Measurements from ENCODE around the gene CAB39.
"Not testable (repeated sequence)": the region's sequence is repeated elsewhere in the genome, so short reads cannot be mapped to it uniquely, and the experiment has no call there.

CAB39 gene

GRCh38 chr2:230684270-230685168 is 28.1 kb upstream of the CAB39 start:
- DNase-seq (ENCODE audit: low spot score) = peak; percentile 63

DNA sequence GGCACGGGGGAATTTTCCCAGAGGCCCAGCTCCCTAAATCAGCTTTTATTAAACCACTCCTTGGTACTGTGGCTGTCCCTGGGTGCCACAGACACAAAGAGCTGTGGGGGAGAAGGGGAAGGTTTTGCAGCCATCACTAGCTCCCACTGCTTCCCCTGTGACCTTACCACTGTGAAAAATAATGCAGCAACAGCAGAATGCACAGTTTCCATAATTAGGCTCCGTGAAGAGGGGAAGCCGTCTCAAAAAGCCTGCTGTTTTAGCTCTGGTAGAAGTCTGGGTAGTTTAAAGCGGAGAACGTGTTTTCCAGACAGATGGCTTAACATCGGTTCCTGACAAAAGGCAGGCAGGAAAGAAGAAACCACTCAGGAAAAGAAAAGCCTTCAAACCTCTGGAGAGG is 27.5 kb upstream of the CAB39 start:
- DNase-seq (ENCODE audit: low spot score) = no peak

GRCh38 chr2:230687498-230687897 is 25.1 kb upstream of the CAB39 start:
- no peak for DNase-seq (ENCODE audit: low spot score)

DNA sequence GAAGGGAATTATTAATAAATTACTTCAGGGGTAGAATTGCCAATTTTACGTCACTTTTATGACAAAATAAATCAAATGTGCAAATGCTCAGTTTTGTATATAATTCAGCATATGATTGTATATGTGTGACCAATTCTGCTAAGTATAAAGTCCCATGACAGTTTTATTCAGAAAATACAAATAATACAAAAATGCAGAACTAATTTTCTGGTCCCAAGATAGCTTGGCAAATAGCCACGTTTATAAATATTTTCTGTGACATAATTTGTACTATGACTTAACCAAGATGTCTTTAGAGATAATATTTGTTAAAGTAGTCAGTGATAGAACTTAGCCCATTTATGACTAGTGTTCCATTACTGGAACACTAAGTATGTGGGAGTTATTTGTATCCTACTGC is 24.2 kb upstream of the CAB39 start:
- no peak for DNase-seq (ENCODE audit: low spot score)

DNA sequence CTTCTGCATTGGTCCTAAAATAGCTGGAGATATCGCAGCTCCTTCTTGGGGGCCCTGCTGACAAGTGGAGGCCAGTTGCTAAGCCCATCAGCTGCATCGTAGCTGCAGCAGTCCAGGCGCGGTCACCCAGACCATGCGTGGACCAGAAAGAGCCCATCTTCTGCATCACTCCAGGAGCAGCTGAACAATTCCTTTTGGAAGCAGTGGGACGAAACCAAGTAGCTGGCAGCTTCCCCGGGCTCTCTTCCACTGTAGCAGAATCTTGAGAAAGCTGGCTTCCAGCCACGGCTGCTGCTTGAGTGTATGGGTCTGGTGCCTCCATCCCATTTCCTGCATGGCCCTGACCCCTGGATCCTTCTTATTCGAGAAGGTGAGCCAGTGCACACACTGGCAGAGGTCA is 22.2 kb upstream of the CAB39 start:
- DNase-seq (ENCODE audit: low spot score) = no peak

- no peak for DNase-seq (ENCODE audit: low spot score)
These were observed 21.5 kb upstream of the CAB39 start for GRCh38 chr2:230691005-230691647.

DNA sequence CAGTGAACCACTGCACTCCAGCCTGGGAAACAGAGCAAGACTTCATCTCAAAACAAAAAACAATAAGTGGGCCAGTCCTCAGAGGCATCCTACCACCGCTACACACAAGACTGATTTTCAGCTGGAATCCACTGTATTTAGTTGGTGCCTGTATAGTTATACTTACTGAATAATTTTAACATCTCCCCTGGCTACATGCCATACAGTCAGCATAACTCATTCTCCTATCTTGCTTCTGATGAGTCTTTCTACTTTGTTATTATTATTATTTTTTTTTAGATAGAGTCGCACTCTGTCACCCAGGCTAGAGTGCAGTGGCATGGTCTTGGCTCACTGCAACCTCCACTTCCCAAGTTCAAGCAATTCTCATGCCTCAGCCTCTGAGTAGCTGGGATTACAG is 19.9 kb upstream of the CAB39 start:
- DNase-seq (ENCODE audit: low spot score) = no peak

GRCh38 chr2:230693411-230693810 is 19.2 kb upstream of the CAB39 start:
- no peak for DNase-seq (ENCODE audit: low spot score)

DNA sequence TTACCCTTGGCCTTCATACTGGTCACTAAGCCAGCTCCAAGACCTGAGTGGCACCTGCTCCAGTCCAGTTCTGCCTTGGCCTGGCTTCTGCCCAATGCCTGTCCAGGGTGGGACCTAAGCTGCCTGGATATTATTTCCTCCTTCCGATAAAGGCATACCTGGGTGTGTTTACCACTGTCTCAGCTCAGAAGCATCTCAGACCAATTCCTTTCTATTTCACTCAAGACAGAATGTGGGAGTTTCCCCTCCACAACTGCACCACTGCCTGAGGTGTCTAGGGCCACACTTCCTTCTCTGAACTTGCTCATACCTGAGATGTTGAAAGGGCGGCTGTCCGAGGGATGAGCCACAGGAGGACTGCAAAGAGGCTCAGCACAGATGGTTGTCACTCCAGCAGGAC is 18.4 kb upstream of the CAB39 start:
- no peak for DNase-seq (ENCODE audit: low spot score)

GRCh38 chr2:230695551-230695950 is 17.1 kb upstream of the CAB39 start:
- no peak for DNase-seq (ENCODE audit: low spot score)

DNA sequence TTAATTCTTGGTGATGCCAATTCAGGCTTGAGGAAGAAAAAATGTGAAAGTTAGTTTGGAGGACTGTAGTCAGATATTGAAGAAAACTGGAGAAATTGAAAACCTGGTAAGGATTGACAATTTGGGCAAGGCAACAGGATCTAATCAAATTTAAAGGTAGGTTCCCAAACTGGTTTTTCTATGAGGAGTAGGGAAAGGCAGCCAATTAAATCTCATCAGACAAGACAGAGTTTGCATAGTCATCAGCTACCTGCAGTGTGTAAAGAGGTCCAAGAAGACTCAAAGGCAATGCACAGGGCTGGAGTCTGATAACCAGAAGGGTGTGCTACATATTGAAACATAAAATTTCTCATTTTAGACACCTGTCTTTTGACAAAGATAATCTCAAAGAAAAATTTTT is 16.0 kb upstream of the CAB39 start:
- DNase-seq (ENCODE audit: low spot score) = no peak

- DNase-seq (ENCODE audit: low spot score) = no peak
These were observed 15.0 kb upstream of the CAB39 start for GRCh38 chr2:230697676-230698075.

DNA sequence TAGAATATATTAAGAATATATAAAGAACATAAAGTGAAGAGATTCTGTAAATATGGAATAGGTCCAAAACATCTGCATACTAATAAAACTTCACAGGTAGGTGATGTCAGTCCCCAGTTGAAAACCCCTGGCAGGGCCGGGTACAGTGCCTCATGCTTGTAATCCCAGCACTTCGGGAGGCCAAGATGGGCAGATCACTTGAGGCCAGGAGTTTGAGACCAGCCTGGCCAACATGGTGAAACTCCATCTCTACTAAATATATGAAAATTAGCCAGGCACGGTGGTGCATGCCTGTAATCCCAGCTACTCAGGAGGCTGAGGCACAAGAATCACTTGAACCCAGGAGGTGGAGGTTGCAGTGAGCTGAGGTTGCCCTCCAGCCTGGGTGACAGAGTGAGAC is 13.9 kb upstream of the CAB39 start:
- not testable (repeated sequence) for DNase-seq (ENCODE audit: low spot score)

DNA sequence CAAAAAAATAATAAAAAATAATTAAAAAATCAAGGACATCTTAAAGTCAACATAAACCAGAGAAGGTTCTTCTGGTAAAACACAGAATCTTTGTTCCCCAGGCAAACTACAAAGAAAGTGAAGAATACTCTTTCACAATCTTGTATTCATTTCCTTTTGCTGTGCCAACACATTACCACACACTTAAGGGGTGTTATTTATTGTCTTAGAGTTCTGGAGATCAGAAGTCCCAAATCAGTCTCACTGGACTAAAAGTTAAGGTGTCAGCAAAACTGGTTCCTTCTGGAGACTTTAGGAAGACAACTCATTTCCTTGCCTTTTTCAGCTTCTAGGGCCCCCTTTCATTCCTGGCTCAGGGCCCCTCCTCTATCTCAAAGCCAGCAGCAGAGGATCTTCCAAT is 12.2 kb upstream of the CAB39 start:
- no peak for DNase-seq (ENCODE audit: low spot score)

DNA sequence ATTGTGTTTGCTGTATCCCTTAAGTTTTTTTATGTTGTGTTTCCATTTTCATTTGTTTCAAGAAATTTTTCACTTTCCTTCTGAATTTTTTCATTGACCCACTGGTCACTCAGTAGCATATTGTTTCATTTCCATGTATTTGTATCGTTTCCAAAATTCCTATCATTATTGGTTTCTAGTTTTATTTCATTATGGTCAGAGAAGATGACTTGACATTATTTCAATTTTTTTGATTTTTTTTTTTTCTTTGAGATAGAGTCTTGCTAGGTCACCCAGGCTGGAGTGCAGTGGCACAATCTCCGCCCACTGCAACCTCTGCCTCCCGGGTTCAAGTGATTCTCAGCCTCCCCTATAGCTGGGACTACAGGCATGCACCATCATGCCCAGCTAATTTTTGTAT is 11.3 kb upstream of the CAB39 start:
- DNase-seq (ENCODE audit: low spot score) = no peak

DNA sequence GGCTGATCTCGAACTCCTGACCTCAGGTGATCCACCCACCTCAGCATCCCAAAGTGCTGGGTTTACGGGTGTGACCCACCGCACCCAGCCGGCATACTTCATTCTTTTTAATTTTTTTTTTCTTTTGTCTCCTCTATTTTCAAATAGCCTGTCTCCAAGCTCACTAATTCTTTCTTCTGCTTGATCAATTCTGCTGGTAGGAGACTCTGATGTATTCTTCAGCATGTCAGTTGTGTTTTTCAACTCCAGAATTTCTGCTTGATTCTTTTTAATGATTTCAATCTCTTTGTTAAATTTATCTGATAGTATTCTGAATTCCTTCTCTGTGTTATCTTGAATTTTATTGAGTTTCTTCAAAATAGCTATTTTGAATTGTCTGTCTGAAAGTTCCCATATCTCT is 10.2 kb upstream of the CAB39 start:
- not testable (repeated sequence) for DNase-seq (ENCODE audit: low spot score)

DNA sequence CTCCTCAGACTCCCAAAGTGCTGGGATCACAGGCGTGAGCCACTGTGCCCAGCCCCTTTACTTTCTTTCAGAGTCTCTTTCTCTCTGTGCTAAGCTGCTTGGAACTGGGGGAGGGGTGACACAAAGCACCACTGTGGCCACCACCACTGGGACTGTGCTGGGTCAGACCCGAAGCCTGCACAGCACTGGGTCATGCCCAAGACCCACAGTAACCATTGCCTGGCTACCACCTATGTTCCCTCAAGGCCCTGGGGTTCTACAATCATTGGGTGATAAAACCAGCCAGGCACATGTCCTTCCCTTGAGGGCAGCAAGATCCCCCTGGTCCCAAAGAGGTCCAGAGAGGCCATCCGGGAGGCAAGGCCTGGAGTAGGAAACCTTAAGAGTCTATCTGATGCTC is 9.1 kb upstream of the CAB39 start:
- no peak for DNase-seq (ENCODE audit: low spot score)

- no peak for DNase-seq (ENCODE audit: low spot score)
These were observed 6.6 kb upstream of the CAB39 start for GRCh38 chr2:230706053-230706521.

- DNase-seq (ENCODE audit: low spot score) = no peak
These were observed 5.7 kb upstream of the CAB39 start for GRCh38 chr2:230706966-230707365.

DNA sequence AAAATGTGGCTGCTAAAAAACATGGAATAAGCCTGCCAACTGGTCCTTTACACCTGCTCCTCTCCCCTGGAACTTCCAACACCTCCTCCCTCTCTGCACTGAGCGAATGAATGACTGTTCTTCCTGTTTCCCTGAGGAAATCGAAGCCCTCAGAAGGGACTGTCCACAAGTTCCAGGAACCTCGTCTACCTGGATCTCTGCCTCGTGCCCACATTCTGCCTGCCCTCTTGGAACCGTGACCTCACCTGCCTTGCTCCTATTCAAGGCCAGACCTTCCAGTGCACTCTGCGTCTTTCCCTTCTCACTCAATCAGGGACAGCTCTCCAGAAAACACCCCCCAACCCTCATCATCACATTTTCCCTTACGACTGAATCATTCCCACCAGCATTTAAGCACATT is 4.4 kb upstream of the CAB39 start:
- no peak for DNase-seq (ENCODE audit: low spot score)

DNA sequence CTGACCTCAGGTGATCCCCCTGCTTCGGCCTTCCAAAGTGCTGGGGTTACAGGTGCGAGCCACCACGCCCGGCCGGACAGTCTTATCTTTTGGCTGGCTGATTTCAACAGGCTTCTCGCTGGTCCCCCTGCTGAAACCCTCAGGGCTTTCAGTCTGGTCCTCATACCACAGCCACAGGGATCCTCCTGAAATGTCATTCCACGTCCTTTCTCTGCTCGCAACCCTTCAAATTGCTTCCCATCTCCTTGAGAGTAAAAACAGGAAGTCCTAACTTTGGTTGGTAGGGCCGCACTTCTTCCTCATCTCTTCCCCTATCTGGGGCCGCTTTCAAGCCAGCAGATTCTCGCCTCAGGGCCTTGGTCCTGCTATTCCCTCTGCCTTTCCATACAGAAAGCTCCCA is 1.4 kb upstream of the CAB39 start:
- no peak for DNase-seq (ENCODE audit: low spot score)

DNA sequence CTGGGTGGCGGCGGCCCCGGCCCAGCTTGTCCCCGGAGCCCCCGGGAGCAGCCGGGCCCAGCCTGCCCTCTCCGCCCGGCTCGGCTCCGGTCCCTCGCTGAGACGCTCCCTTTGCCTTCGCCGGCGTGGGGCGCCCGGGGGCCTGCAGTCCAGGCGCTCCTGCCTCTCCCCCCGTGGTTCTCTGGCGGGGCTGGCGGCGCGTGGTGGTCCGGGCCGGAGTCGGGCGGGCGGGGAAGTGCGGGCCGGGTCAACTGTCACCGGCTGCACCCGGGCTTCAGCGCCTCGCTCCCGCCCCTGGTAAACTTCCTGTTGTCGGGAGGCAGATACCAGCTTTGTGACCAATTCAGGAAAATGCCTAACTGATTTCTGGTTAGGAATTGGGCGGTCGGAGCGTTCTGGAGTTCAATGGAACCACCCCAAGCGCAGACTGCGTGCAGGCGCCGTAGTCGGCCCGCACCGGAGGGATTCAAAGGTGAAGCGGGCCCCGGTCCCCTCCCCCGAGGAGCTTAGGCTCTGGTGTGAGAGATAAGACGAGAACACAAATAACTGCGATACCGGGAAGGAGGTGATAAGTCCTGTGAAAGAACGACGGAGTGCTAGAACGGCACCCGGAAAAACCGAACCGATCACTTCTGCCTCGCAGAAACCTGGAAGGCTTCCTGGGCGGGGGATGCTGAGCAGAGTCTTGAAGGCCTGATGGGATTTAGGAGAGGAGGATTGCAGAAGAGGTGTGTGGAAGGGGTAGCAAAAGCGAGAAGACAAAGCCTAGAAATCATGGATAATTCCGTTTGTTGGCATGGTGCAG is 891 bp downstream of the CAB39 start:
- DNase-seq (ENCODE audit: low spot score) = peak; percentile 42

DNA sequence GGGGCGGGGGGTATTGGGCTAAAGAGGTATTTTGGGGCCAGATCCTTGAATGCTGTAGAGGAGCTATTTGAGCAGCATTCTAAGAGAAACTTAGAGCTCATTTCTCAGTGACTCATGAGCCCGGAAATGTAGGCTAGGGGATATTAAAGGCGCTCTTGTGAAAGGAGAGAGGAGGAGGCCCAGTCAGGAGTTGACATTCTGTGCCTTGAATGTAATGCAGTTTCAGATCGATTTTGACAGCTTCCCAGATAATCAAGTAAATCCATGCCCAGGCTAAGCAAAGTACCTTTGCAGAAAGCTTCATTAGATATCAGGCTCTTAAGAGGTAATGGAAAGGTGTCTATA is 1.5 kb downstream of the CAB39 start:
- peak; percentile 68 for DNase-seq (ENCODE audit: low spot score)

Data from kidney capillary endothelial cell (primary cell).